Upper lobe of left lung (tissue), 6 donors: ENCODE measurements around the gene ATP6V1F. TPM values are rescaled to one million over a fixed set of nuclear protein-coding genes. Genes with fewer than 3 reads are reported as not detected.
A peak's percentile ranks its signal among the peaks of the same experiment; 100 is the strongest.

ENCODE experiments used
- ATAC-seq, 2 donors: fragments of 200-7000 bp; cut with Tn5 transposase; one replicate each; pipeline ENCODE4 v1.9.1; 2022; ENCODE audit warnings: mild to moderate bottlenecking in 2 of 2, moderate library complexity in 2 of 2; ENCODE audit not compliant: low FRiP score in 2 of 2
- DNase-seq, 2 donors: peaks; one replicate each; pipeline ENCODE4 v3.0.0-alpha.2; 2019 to 2020
- H3K27ac ChIP-seq, 4 donors: fragments of 200-600 bp; sonication (generic); one replicate each; pipeline ENCODE4 v1.5.1; 2016 to 2019
- H3K27me3 ChIP-seq, 4 donors: fragments of 200-600 bp; sonication (generic); one replicate each; pipeline ENCODE4 v1.5.1; 2017 to 2019
- H3K36me3 ChIP-seq, 4 donors: fragments of 200-600 bp; sonication (generic); one replicate each; pipeline ENCODE4 v1.5.1; 2016 to 2019
- H3K4me1 ChIP-seq, 4 donors: fragments of 200-600 bp; sonication (generic); one replicate each; pipeline ENCODE4 v1.5.1; 2018 to 2019
- H3K4me3 ChIP-seq, 4 donors: fragments of 200-600 bp; sonication (generic); one replicate each; pipeline ENCODE4 v1.5.1; 2017 to 2019; ENCODE audit warnings: mild to moderate bottlenecking in 2 of 4, moderate library complexity in 1 of 4
- H3K9me3 ChIP-seq, 4 donors: fragments of 200-600 bp; sonication (generic); one replicate each; pipeline ENCODE4 v1.5.1; 2018 to 2019
- EP300 ChIP-seq, 4 donors: sonication (generic); formaldehyde crosslinking; IDR thresholded peaks; one replicate each; pipeline ENCODE4 v1.5.1; 2017; ENCODE audit warnings: antibody characterized with exemption in 4 of 4, control low read depth in 2 of 4
- POLR2A ChIP-seq, 4 donors: fragments of 450-650 bp; IDR thresholded peaks; one replicate each; pipeline ENCODE4 v1.5.1; 2016 to 2017; ENCODE audit warnings: antibody characterized with exemption in 4 of 4, mild to moderate bottlenecking in 2 of 4
- POLR2AphosphoS5 ChIP-seq, 2 donors: sonication (generic); formaldehyde crosslinking; IDR thresholded peaks; one replicate each; pipeline ENCODE4 v1.5.1; 2017; ENCODE audit warnings: antibody characterized with exemption in 2 of 2
- WGBS, 2 donors: methylation state at CpG; one replicate each; pipeline ENCODE4 v1.1.5; 2017 to 2018; 5-methylcytosine and 5-hydroxymethylcytosine counted together
- total RNA-seq, 6 donors: library from RNA; depleted of rRNA in 4 of 6; stranded (reverse); fragments of >200 nt in 4 of 6; gene quantifications; one replicate each; pipeline versions ENCODE4 v1.1.0 to v1.2.1, GENCODE V29; 2016 to 2021
- TF ChIP-seq, protein P1 (sequence below), 6 experiments: fragments of 450-650 bp in 4 of 6; fragments of 200-600 bp in 2 of 6; sonication (generic) in 2 of 6; IDR thresholded peaks; one replicate each; pipeline ENCODE4 v1.5.1; 2016 to 2019; ENCODE audit warnings: antibody characterized with exemption in 6 of 6
- donor health status: DM: no; HTN: no; CAD: no; lungs with moderate emphysema.
- donor health status: DM: no; HTN: yes; CAD: no; lungs with severe emphysema.

ATP6V1F gene
- total RNA-seq, 6 donors from 2014 or later: 99.8 to 224 (median 156) TPM

GRCh38 chr7:128841171-128841690 lies 21.4 kb upstream of the ATP6V1F start:
- H3K4me1 ChIP-seq: no peaks in the 10 kb centered on the region
- no peak overlapping the region for H3K27ac ChIP-seq
- H3K27me3 ChIP-seq: no peaks in the 10 kb centered on the region
- H3K4me3 ChIP-seq: no peak overlapping the region
- no peaks in the 10 kb centered on the region for H3K9me3 ChIP-seq
- H3K36me3 ChIP-seq: no peaks in the 10 kb centered on the region
- TF ChIP-seq, protein P1, sequence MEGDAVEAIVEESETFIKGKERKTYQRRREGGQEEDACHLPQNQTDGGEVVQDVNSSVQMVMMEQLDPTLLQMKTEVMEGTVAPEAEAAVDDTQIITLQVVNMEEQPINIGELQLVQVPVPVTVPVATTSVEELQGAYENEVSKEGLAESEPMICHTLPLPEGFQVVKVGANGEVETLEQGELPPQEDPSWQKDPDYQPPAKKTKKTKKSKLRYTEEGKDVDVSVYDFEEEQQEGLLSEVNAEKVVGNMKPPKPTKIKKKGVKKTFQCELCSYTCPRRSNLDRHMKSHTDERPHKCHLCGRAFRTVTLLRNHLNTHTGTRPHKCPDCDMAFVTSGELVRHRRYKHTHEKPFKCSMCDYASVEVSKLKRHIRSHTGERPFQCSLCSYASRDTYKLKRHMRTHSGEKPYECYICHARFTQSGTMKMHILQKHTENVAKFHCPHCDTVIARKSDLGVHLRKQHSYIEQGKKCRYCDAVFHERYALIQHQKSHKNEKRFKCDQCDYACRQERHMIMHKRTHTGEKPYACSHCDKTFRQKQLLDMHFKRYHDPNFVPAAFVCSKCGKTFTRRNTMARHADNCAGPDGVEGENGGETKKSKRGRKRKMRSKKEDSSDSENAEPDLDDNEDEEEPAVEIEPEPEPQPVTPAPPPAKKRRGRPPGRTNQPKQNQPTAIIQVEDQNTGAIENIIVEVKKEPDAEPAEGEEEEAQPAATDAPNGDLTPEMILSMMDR (IDR thresholded peaks at IDR 0.05): no peak
- TF ChIP-seq EP300 (IDR thresholded peaks at IDR 0.05) (no peak), POLR2A (IDR thresholded peaks at IDR 0.05) (no peak), POLR2AphosphoS5 (IDR thresholded peaks at IDR 0.05) (no peak)
- ATAC-seq (no peak), DNase-seq (peak in 1 of 2 donors; percentile 56)
- WGBS, 2 donors: 86% methylated on average over 6 to 17 of the region's 17 CpGs

- H3K4me3 ChIP-seq: no peak overlapping the region
- TF ChIP-seq, protein P1 (IDR thresholded peaks at IDR 0.05): peak; percentile 41 to 74 (median 54)
- TF ChIP-seq POLR2A (IDR thresholded peaks at IDR 0.05): no peak
- no peaks in the 10 kb centered on the region for H3K27me3 ChIP-seq
- DNase-seq (peak; percentile 48 to 88), ATAC-seq (peak in 1 of 2 donors; percentile 60)
- no peak overlapping the region for H3K27ac ChIP-seq
- H3K36me3 ChIP-seq: no peaks in the 10 kb centered on the region
- no peaks in the 10 kb centered on the region for H3K4me1 ChIP-seq
- no peaks in the 10 kb centered on the region for H3K9me3 ChIP-seq
- WGBS, 2 donors: 57 to 73% methylated on average over 1 to 35 of the region's 35 CpGs
Measured at GRCh38 chr7:128841921-128842673, 20.6 kb upstream of the ATP6V1F start.

- TF ChIP-seq EP300 (IDR thresholded peaks at IDR 0.05): no peak
- TF ChIP-seq POLR2A (IDR thresholded peaks at IDR 0.05): no peak
- TF ChIP-seq POLR2AphosphoS5 (IDR thresholded peaks at IDR 0.05): no peak
- TF ChIP-seq, protein P1 (IDR thresholded peaks at IDR 0.05): no peak
- DNase-seq: peak in 1 of 2 donors; percentile 68
- ATAC-seq: no peak
Measured at GRCh38 chr7:128842674-128843641, 19.7 kb upstream of the ATP6V1F start.

GRCh38 chr7:128843938-128844621 lies 18.6 kb upstream of the ATP6V1F start:
- no peak overlapping the region for H3K4me3 ChIP-seq
- H3K27me3 ChIP-seq: no peaks in the 10 kb centered on the region
- no peaks in the 10 kb centered on the region for H3K4me1 ChIP-seq
- DNase-seq (peak in 1 of 2 donors; percentile 76), ATAC-seq (no peak)
- H3K36me3 ChIP-seq: no peaks in the 10 kb centered on the region
- H3K27ac ChIP-seq: no peak overlapping the region
- TF ChIP-seq EP300 (IDR thresholded peaks at IDR 0.05) (no peak), POLR2A (IDR thresholded peaks at IDR 0.05) (no peak), POLR2AphosphoS5 (IDR thresholded peaks at IDR 0.05) (no peak)
- TF ChIP-seq, protein P1 (IDR thresholded peaks at IDR 0.05): no peak
- H3K9me3 ChIP-seq: no peaks in the 10 kb centered on the region
- WGBS, 2 donors: 92 to 94% methylated on average over 7 to 16 of the region's 17 CpGs

More at GRCh38 chr7:128842674-128843641, 19.7 kb upstream of the ATP6V1F start:
- no peak overlapping the region for H3K4me3 ChIP-seq
- H3K9me3 ChIP-seq: no peaks in the 10 kb centered on the region
- H3K4me1 ChIP-seq: no peaks in the 10 kb centered on the region
- H3K36me3 ChIP-seq: no peaks in the 10 kb centered on the region
- 94 to 96% methylated on average over 23 to 32 of the region's 38 CpGs for WGBS, 2 donors
- H3K27me3 ChIP-seq: no peaks in the 10 kb centered on the region
- H3K27ac ChIP-seq: no peak overlapping the region
